Activated naive CD4-positive, alpha-beta T cell treated with anti-CD3 and anti-CD28 coated beads for 36 hours (primary cell): ENCODE results near the gene DLG2. TPM values are rescaled to one million over a fixed set of nuclear protein-coding genes. Genes with fewer than 3 reads are reported as not detected.

Experiments
- CTCF ChIA-PET: fragments of 350-600 bp; sonication (Branson Sonifier 250); formaldehyde crosslinking; loops from one replicate; lab custom pipeline; 2021; ENCODE audit warnings: antibody characterized with exemption; lab: Charles Lee
- DNase-seq: peaks from one replicate; pipeline ENCODE4 v3.0.0-alpha.2; 2020
- H3K27ac Mint-ChIP-seq: one replicate; pipeline ENCODE4 v1.8.0; 2021; ENCODE audit warnings: mild to moderate bottlenecking, mixed read lengths
- H3K27me3 Mint-ChIP-seq: one replicate; pipeline ENCODE4 v1.8.0; 2021; ENCODE audit warnings: low read depth, mixed read lengths
- H3K36me3 Mint-ChIP-seq: one replicate; pipeline ENCODE4 v1.8.0; 2021; ENCODE audit warnings: low read depth, mixed read lengths
- H3K4me1 Mint-ChIP-seq: one replicate; pipeline ENCODE4 v1.8.0; 2021; ENCODE audit warnings: low read depth, mixed read lengths
- H3K4me3 Mint-ChIP-seq: one replicate; pipeline ENCODE4 v1.8.0; 2021; ENCODE audit warnings: mild to moderate bottlenecking, moderate library complexity, mixed read lengths
- H3K9me3 Mint-ChIP-seq: one replicate; pipeline ENCODE4 v1.8.0; 2021; ENCODE audit warnings: mixed read lengths
- intact Hi-C: fragments of 100-400 bp; cut with micrococcal nuclease; formaldehyde crosslinking; loops from one replicate; pipeline ENCODE4 v1.15.1; 2023
- total RNA-seq, 2 experiments: library from RNA; stranded (reverse); gene quantifications; one replicate each; pipeline ENCODE4 v1.2.3, GENCODE V29; 2021

Gene DLG2
- total RNA-seq, 2 experiments from 2014 or later: 3.3 to 4.6 TPM

- Mint-ChIP-seq H3K4me3 (no peak overlapping the region), H3K27me3 (no peaks in the 10 kb centered on the region), H3K27ac (no peak overlapping the region), H3K36me3 (no peaks in the 10 kb centered on the region), H3K4me1 (no peaks in the 10 kb centered on the region), H3K9me3 (peaks cover 3% of the 10 kb centered on the region)
- intact Hi-C loops: no loop called here
- no peak for DNase-seq
- CTCF ChIA-PET: no interaction called here
Measured at GRCh38 chr11:84480131-84480530, 1147.0 kb downstream of the DLG2 start.

DNA sequence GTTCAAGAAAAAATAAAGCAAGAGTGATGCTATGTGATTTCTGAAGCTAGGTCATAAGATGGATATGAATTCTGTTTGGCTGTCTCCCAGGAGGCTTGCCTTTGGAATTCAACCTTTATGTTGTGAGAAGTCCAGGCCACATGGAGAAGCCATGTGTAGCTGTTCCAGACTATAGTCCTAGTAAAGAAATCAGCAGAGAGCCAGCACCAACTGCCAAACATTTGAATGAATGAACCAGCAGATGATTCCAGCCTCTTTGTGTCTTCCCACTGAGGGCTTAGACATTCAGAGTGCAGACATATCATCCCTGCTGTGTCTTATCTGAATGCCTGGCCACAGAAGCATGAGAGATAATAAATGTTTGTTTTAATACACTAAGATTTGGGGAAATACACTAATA lies 1150.6 kb downstream of the DLG2 start:
- H3K4me3 Mint-ChIP-seq: no peak overlapping the region
- no peaks in the 10 kb centered on the region for H3K36me3 Mint-ChIP-seq
- CTCF ChIA-PET: interaction anchor here (0.6 kb wide), 1 partner anchor 566 kb away, joined by 3 read pairs; no protein-coding TSS in a partner anchor
- H3K27me3 Mint-ChIP-seq: no peaks in the 10 kb centered on the region
- peaks cover 3% of the 10 kb centered on the region for H3K9me3 Mint-ChIP-seq
- no peak for DNase-seq
- no peak overlapping the region for H3K27ac Mint-ChIP-seq
- intact Hi-C loops: no loop called here
- no peaks in the 10 kb centered on the region for H3K4me1 Mint-ChIP-seq

DNA sequence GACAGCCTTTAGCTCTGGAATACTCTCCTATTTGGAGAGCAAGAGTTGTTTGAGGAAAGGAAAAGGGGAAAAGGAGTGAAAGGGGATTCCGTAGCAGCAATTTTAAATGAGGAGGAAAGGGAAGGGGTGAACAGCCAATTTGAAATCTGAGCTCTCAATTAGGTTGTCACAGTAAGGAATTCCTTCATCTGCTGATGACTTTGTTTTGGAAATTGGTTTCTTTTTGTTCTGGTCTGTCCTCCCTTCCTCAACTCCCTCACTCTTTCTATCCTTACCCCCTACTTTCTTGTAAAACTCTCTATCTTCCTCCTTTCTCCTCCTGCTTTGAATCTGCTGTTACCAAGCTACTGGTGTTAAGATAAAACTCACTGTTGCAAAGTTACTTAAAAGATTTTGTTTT lies 1155.6 kb downstream of the DLG2 start:
- Mint-ChIP-seq H3K27me3 (no peaks in the 10 kb centered on the region), H3K36me3 (no peaks in the 10 kb centered on the region), H3K4me1 (no peaks in the 10 kb centered on the region), H3K4me3 (no peak overlapping the region), H3K27ac (no peak overlapping the region), H3K9me3 (peaks cover 7% of the 10 kb centered on the region)
- intact Hi-C loops: no loop called here
- CTCF ChIA-PET: no interaction called here
- DNase-seq: no peak

- no peak for DNase-seq
- Mint-ChIP-seq H3K4me3 (no peak overlapping the region), H3K36me3 (no peaks in the 10 kb centered on the region), H3K9me3 (peaks cover 5% of the 10 kb centered on the region), H3K4me1 (no peaks in the 10 kb centered on the region), H3K27me3 (no peaks in the 10 kb centered on the region), H3K27ac (no peak overlapping the region)
- CTCF ChIA-PET: no interaction called here
- intact Hi-C loops: no loop called here
Measured at GRCh38 chr11:84468235-84468634, 1158.9 kb downstream of the DLG2 start.

DNA sequence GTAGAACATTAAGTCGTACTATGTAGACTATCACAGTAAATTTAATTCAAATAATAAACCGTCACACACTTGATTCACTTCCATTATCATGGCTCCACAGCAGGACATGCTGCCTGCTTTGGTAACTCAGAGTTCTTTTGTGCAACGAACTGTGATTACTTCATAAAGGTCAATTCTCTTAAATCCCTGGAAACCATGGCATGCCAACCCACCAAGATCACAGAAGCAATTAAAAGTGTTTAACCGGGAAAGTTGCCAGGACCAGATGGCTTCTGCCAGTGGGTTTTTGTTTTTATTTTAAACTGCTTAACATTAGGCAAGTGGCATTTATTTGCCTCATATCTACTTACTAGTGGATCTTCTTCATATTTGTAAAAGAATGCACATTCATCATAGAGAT lies 1162.1 kb downstream of the DLG2 start:
- intact Hi-C loops: no loop called here
- H3K36me3 Mint-ChIP-seq: no peaks in the 10 kb centered on the region
- CTCF ChIA-PET: interaction anchor here (1.0 kb wide), 1 partner anchor 89 kb away, joined by 3 read pairs; no protein-coding TSS in a partner anchor
- H3K27me3 Mint-ChIP-seq: no peaks in the 10 kb centered on the region
- no peak overlapping the region for H3K27ac Mint-ChIP-seq
- DNase-seq: no peak
- H3K4me1 Mint-ChIP-seq: no peaks in the 10 kb centered on the region
- H3K9me3 Mint-ChIP-seq: peaks cover 6% of the 10 kb centered on the region
- no peak overlapping the region for H3K4me3 Mint-ChIP-seq

DNA sequence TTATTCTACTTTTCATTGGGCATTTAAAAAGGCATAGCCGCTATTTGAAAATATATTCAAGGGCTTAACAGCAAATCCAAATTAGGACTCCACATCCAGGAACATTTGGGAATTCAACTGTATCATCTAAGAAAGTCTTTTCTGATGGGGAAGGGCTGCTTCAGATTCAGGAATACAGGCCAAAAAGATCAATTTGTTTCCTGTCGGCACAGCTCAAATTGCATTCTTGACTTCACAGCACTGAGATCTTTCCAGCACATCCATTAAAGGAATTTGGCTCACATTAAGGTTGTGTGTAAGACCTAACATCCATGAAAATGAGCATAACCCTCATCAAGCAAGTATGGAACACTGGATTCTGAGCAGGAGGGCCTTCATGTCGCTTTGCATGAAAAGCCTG lies 1171.5 kb downstream of the DLG2 start:
- no peaks in the 10 kb centered on the region for H3K4me1 Mint-ChIP-seq
- DNase-seq: no peak
- no peaks in the 10 kb centered on the region for H3K27me3 Mint-ChIP-seq
- H3K27ac Mint-ChIP-seq: no peak overlapping the region
- intact Hi-C loops: no loop called here
- no peaks in the 10 kb centered on the region for H3K36me3 Mint-ChIP-seq
- CTCF ChIA-PET: no interaction called here
- H3K9me3 Mint-ChIP-seq: peaks cover 9% of the 10 kb centered on the region
- H3K4me3 Mint-ChIP-seq: no peak overlapping the region

DNA sequence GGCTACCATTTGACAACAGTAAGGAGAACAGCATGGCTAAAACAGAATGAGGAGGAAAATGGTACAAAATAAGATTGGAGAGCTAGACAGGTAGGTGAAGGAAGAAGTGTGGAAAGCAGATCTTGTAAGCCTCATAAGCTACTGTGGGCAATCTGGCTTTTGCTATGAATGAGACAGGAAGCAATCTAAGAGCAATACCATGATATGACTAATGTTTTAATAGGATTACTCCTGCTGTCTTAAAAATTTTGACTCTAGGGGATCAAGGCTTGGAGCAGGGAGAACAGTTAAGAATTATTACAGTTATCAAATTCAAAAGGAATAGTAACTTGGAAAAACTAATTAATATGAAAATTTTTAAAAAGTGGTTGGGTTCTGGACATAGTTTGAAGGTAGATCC lies 1174.9 kb downstream of the DLG2 start:
- Mint-ChIP-seq H3K4me3 (no peak overlapping the region), H3K36me3 (no peaks in the 10 kb centered on the region), H3K4me1 (no peaks in the 10 kb centered on the region), H3K9me3 (peaks cover 11% of the 10 kb centered on the region), H3K27me3 (no peaks in the 10 kb centered on the region), H3K27ac (no peak overlapping the region)
- CTCF ChIA-PET: no interaction called here
- intact Hi-C loops: no loop called here
- DNase-seq: no peak

DNA sequence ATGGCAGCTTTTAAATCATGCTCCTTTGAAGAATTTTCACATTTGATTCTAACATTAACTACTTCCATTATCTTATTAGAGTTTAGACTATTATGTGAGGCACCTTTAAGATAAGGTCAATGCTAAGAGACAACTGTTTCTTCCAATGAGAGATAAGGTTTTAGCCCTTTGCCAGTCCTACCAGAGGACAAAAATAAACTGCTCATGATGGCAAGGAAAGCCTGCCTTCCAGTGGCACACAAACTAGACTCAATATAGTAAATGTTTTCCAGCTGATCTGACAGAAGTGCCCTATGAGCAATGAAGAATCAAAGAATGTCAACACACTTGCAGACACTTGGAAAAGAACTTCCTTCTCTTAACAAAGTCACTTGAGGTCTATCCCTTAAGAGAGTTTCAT lies 1188.6 kb downstream of the DLG2 start:
- Mint-ChIP-seq H3K27ac (no peak overlapping the region), H3K4me1 (no peaks in the 10 kb centered on the region), H3K4me3 (no peak overlapping the region), H3K36me3 (no peaks in the 10 kb centered on the region), H3K27me3 (no peaks in the 10 kb centered on the region), H3K9me3 (peaks cover 4% of the 10 kb centered on the region)
- no peak for DNase-seq
- intact Hi-C loops: no loop called here
- CTCF ChIA-PET: no interaction called here

DNA sequence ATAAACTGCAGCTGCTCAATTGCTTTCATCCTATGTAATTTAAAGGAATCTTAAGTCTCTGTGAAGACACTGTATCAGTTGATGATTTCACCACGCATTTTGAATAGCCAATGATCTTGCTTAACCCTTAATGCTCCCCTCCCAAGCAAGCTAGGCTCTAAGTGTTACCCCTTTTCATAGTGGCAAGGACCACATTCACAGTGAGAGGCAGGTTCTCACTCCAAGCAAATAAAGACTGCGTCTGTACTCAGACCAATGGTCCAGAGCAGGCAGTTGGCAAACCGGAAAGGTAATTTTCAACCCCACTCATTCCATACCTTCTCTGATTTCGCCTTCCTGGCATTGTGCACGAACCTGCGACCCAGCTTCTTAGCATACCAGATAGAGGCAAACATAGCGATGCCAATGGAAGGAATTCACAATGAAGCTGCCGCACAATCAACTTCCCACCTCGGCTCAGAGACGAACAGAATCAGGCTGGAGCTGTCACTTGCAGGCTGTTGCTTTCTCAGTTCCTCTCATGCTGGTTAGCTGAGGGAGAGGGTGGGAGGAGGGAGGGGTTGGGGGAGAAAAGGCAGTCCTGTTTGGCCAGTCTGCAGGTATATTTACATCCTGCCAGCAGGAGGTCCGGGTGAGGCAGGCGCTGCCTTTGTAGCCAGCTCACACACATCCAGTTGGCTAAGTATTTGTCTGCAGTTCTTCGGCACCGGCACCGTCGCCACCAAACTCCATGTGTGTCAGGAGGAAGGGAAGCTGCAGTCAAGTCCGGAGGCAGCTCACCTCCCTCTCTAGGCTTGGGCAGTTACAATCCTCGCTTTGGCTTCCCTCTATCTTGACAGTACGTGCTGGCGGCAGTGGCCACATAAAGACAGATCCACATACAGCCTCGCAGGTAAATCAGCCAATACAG lies 1189.8 kb downstream of the DLG2 start:
- Mint-ChIP-seq H3K4me1 (no peaks in the 10 kb centered on the region), H3K9me3 (peaks cover 4% of the 10 kb centered on the region), H3K27ac (no peak overlapping the region), H3K36me3 (no peaks in the 10 kb centered on the region), H3K27me3 (no peaks in the 10 kb centered on the region), H3K4me3 (no peak overlapping the region)
- CTCF ChIA-PET: no interaction called here
- no peak for DNase-seq
- intact Hi-C loops: no loop called here

DNA sequence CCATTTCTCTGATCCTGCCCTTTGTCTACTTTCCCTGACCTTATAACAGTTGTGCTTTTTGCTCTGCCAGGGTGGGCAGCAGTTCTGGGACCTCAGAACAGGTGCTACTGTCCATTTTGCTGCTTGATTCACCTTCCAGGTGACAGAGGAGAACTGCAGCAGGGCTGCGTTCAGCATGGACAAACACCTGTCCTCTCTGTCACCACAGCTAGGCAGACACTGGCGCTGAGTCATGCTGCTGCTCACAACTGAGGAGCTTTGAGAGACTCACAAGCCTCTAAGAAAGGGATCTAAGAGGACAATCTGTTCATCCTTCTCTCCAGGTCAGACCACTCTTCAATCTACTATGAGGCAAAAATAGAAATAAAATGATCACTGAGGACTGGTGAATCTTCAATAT lies 1196.5 kb downstream of the DLG2 start:
- Mint-ChIP-seq H3K36me3 (no peaks in the 10 kb centered on the region), H3K27ac (no peak overlapping the region), H3K4me1 (no peaks in the 10 kb centered on the region), H3K4me3 (no peak overlapping the region), H3K27me3 (no peaks in the 10 kb centered on the region), H3K9me3 (peaks cover 7% of the 10 kb centered on the region)
- CTCF ChIA-PET: no interaction called here
- intact Hi-C loops: no loop called here
- no peak for DNase-seq

GRCh38 chr11:84425673-84426072 lies 1201.5 kb downstream of the DLG2 start:
- no peaks in the 10 kb centered on the region for H3K4me1 Mint-ChIP-seq
- no peaks in the 10 kb centered on the region for H3K36me3 Mint-ChIP-seq
- intact Hi-C loops: no loop called here
- H3K27me3 Mint-ChIP-seq: no peaks in the 10 kb centered on the region
- H3K27ac Mint-ChIP-seq: no peak overlapping the region
- DNase-seq: no peak
- H3K9me3 Mint-ChIP-seq: peaks cover 11% of the 10 kb centered on the region
- CTCF ChIA-PET: no interaction called here
- H3K4me3 Mint-ChIP-seq: no peak overlapping the region

DNA sequence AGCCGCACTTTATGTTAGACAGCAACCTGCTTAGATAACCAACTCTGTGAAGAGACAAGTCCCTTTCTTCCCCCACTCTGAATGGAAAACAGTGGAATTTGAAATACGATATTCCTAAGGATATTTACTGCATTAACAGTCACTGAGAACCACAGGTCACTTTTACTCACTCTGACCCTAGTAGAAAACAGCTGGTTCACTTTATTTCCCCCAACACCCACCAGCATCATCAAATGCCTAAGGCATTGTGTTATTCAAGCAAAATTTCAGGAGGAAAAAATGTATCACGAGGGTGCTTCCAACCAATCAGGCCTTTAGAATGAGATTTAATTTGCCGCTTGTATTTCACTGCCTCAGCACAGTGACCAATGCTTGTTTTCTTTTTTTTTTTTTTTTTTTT lies 1206.9 kb downstream of the DLG2 start:
- Mint-ChIP-seq H3K27me3 (no peaks in the 10 kb centered on the region), H3K9me3 (peaks cover 22% of the 10 kb centered on the region), H3K27ac (no peak overlapping the region), H3K4me3 (no peak overlapping the region), H3K4me1 (no peaks in the 10 kb centered on the region), H3K36me3 (no peaks in the 10 kb centered on the region)
- intact Hi-C loops: no loop called here
- DNase-seq: no peak
- CTCF ChIA-PET: no interaction called here

DNA sequence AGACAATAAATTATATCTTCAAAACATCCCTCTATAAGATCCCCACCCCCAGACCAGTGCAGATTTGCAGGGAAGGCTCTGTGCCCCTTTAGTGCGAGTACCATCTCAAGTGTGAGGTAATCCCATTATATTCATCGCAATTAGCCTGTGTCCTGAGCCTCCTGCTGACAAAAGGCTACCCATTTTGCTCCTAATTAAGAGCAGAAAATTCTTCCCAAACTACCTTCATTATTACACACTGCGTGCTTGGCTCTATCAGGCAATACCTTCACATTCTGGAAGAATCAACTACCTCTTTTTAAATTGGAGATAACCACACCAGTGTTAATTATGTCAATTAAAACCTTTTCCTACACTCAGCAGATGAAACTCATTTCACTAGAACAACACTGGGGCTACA lies 1207.5 kb downstream of the DLG2 start:
- H3K9me3 Mint-ChIP-seq: peaks cover 22% of the 10 kb centered on the region
- no peaks in the 10 kb centered on the region for H3K27me3 Mint-ChIP-seq
- H3K27ac Mint-ChIP-seq: no peak overlapping the region
- no peaks in the 10 kb centered on the region for H3K4me1 Mint-ChIP-seq
- DNase-seq: no peak
- CTCF ChIA-PET: no interaction called here
- no peaks in the 10 kb centered on the region for H3K36me3 Mint-ChIP-seq
- no peak overlapping the region for H3K4me3 Mint-ChIP-seq
- intact Hi-C loops: no loop called here
